ENCODE data around the gene FGD6. TPM values are rescaled to one million over a fixed set of nuclear protein-coding genes. Genes with fewer than 3 reads are reported as not detected.

The FGD6 gene
- polyA plus RNA-seq, 2 of the 4 experiments (the other 2 are of a cell fraction) = 15.5 to 48.0 TPM

GRCh38 chr12:95205016-95205624 is 12.1 kb downstream of the FGD6 start:
- POLR2A ChIA-PET = interaction anchor here (0.9 to 3.6 kb wide), 4 partner anchors 11 to 31 kb away, joined by 6 to 42 read pairs (median 8); partner anchors contain the start of genes FGD6 and VEZT
- ATAC-seq (peak in 1 of 2 experiments; percentile 2; a peak in 3 of 6 replicates), FAIRE-seq (no peak), DNase-seq (ENCODE audit: low read depth in 1 of 2, low spot score in 1 of 2) (no peak)
- H3K27ac ChIP-seq = peak overlapping the region; percentile 95 to 99
- peak overlapping the region; percentile 94 for H3K4me2 ChIP-seq
- WGBS (ENCODE audit: missing lambda C conversion rate) = 41% methylated on average over 2 of the region's 2 CpGs
- H3K4me1 ChIP-seq = peaks cover 65% of the 10 kb centered on the region
- no peaks in the 10 kb centered on the region for H3K9me3 ChIP-seq
- CTCF ChIA-PET = interaction anchor here (0.9 to 5.4 kb wide), 10 partner anchors 11 to 132 kb away, joined by 3 to 54 read pairs (median 4); partner anchors contain the start of genes FGD6, NR2C1 and VEZT
- no peak overlapping the region for H3K4me3 ChIP-seq
- TF ChIP-seq RNF2 (IDR thresholded peaks at IDR 0.05; ENCODE audit: borderline replicate concordance, low read depth) = no peak
- 0 out of 2 replicates have a peak, but pooled peaks have one; percentile 2 for TF ChIP-seq FOXS1 (CRISPR knock-in tag; IDR thresholded peaks at IDR 0.05)
- no peak for TF ChIP-seq MYC (IDR thresholded peaks at IDR 0.05; ENCODE audit: borderline replicate concordance, low read length)
- no peak for TF ChIP-seq ZC3H11A (IDR thresholded peaks at IDR 0.05)
- TF ChIP-seq ESRRA (IDR thresholded peaks at IDR 0.05; ENCODE audit: borderline replicate concordance, low read length) = no peak

GRCh38 chr12:95204141-95204866 is 13.0 kb downstream of the FGD6 start:
- peak; percentile 92 to 99 for DNase-seq (ENCODE audit: low read depth in 1 of 2, low spot score in 1 of 2)
- POLR2A ChIA-PET = interaction anchor here (0.6 to 3.6 kb wide), 5 partner anchors 12 to 39 kb away, joined by 3 to 42 read pairs (median 7); partner anchors contain the start of genes FGD6 and VEZT
- CTCF ChIA-PET = interaction anchor here (0.9 to 5.4 kb wide), 9 partner anchors 12 to 133 kb away, joined by 3 to 54 read pairs (median 4); partner anchors contain the start of genes FGD6, NR2C1 and VEZT
- peak; percentile 93 to 95 for ATAC-seq
- peak overlapping the region; percentile 35 for H3K4me3 ChIP-seq
- peaks cover 70% of the 10 kb centered on the region for H3K4me1 ChIP-seq
- peak; percentile 76 for FAIRE-seq
- no peaks in the 10 kb centered on the region for H3K9me3 ChIP-seq
- peak overlapping the region; percentile 94 for H3K4me2 ChIP-seq
- 2% methylated on average over 11 of the region's 11 CpGs for WGBS (ENCODE audit: missing lambda C conversion rate)
- peak overlapping the region; percentile 95 to 99 for H3K27ac ChIP-seq
- TF ChIP-seq FOXS1 (CRISPR knock-in tag; IDR thresholded peaks at IDR 0.05) (peak; percentile 79), CTCF (IDR thresholded peaks at IDR 0.05) (no peak), JUN (IDR thresholded peaks at IDR 0.05) (peak; percentile 94 to 97; a peak in 4 of 5 replicates), CHD2 (IDR thresholded peaks at IDR 0.05; ENCODE audit: low read length, partially characterized antibody) (peak; percentile 71), FOSL2 (IDR thresholded peaks at IDR 0.05) (peak; percentile 52), FOSL2 (CRISPR knock-in tag; IDR thresholded peaks at IDR 0.05) (peak; percentile 89), HEYL (CRISPR knock-in tag; IDR thresholded peaks at IDR 0.05) (peak; percentile 87), USF2 (IDR thresholded peaks at IDR 0.05) (no peak), NR3C1 (IDR thresholded peaks at IDR 0.05) (no peak), NFE2L2 (conservative IDR thresholded peaks at IDR 0.05; ENCODE audit: low read length) (peak; percentile 60), HES2 (IDR thresholded peaks at IDR 0.05) (0 out of 2 replicates have a peak, but pooled peaks have one; percentile 11), TFCP2L1 (CRISPR knock-in tag; IDR thresholded peaks at IDR 0.05) (peak; percentile 10; the same call in 1 of the 2 replicates), RARB (CRISPR knock-in tag; IDR thresholded peaks at IDR 0.05) (peak; percentile 35; the same call in 1 of the 2 replicates), MAZ (IDR thresholded peaks at IDR 0.05; ENCODE audit: borderline replicate concordance, low read depth, low read length) (no peak), POLR2AphosphoS2 (conservative IDR thresholded peaks at IDR 0.05; ENCODE audit: low read length) (no peak), TP53 (CRISPR knock-in tag; IDR thresholded peaks at IDR 0.05) (peak; percentile 68), HMGXB4 (CRISPR knock-in tag; IDR thresholded peaks at IDR 0.05; ENCODE audit: borderline replicate concordance) (0 out of 2 replicates have a peak, but pooled peaks have one; percentile 22), REST (IDR thresholded peaks at IDR 0.05) (no peak), HOXA7 (CRISPR knock-in tag; IDR thresholded peaks at IDR 0.05) (no peak), CBX8 (IDR thresholded peaks at IDR 0.05) (no peak), ATOH8 (CRISPR knock-in tag; IDR thresholded peaks at IDR 0.05; ENCODE audit: low read depth) (peak; percentile 93)
